Hepatocyte (in vitro differentiated cells): ENCODE measurements around the gene ELK1.

Experiments used
- CTCF ChIP-seq: fragments of 200-600 bp; sonication (generic); IDR thresholded peaks from 2 replicates; pipeline ENCODE4 v1.5.1; 2016; ENCODE audit warnings: antibody characterized with exemption, mild to moderate bottlenecking; ENCODE audit not compliant: poor library complexity
- EZH2phosphoT487 ChIP-seq: fragments of 200-600 bp; sonication (generic); IDR thresholded peaks from one replicate; pipeline ENCODE4 v1.6.1; 2018; ENCODE audit warnings: antibody characterized with exemption, mild to moderate bottlenecking, low read depth, moderate library complexity; ENCODE audit not compliant: unreplicated experiment, severe bottlenecking

GRCh38 chrX:47612418-47612817 lies 37.9 kb downstream of the ELK1 start:
- no peak for TF ChIP-seq EZH2phosphoT487
- no peak for TF ChIP-seq CTCF
